Stimulated activated CD8-positive, alpha-beta memory T cell treated with anti-CD3 and anti-CD28 coated beads, Interleukin-12 subunit alpha, Interleukin-12 subunit beta, amount 100 ng/mL, for 1 hour (primary cell): Measurements from ENCODE around the gene TBC1D8.

Experiments
- DNase-seq: peaks from one replicate; pipeline ENCODE4 v3.0.0-alpha.2; 2020; ENCODE audit warnings: low read depth

Gene TBC1D8

DNA sequence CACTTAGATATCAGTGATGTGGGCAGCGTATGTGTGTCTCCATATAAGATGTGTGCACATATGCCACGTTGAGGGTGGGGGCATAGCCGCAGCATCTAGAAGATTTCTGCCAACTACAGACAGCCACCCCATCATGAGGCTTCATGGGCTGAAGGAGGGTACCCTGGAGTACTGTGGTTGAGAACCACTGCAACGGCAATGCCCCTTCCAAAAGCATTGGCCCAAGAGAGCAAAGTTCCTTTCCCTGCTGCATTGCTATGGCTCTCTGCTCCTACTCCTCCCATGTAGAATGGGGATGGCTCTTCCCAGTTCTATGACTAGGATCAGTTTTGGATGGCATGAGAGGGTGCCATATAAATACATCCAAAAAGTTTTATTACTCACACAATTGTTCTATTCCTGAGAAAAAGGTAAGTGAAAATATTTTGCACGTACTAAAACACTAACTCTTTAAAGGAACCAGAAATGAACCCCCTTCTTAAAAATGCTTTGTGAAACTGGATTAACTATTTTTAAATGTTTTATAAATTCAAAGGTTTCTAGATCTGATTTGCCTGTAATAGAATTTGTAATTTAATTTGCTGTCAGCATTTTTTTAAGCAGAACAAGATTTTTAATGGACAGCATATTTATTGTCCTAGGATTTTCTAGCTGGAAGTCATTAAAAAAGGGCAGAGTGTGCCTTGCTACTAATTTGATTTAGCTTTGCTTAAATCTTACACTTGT lies 153.5 kb downstream of the TBC1D8 start:
- DNase-seq, result no peak

GRCh38 chr2:100995309-100996075 lies 155.7 kb downstream of the TBC1D8 start:
- DNase-seq, result no peak

DNA sequence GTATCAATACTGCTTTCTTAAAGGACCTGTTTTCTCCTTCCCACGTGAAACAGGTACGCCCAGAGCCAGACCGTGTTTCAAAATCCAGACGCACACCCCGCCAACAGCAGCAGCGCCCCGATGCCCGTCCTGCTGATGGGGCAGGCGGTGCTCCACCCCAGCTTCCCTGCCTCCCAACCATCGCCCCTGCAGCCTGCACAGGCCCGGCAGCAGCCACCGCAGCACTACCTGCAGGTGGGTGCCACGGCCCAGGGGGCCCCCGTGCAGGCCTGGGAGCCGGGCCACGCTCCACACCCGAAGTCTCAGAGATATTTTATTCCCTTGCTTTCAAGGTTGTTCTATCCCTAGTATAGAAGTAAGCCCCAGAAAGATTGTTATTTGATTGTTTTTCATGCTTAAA lies 157.9 kb downstream of the TBC1D8 start:
- DNase-seq, result no peak

DNA sequence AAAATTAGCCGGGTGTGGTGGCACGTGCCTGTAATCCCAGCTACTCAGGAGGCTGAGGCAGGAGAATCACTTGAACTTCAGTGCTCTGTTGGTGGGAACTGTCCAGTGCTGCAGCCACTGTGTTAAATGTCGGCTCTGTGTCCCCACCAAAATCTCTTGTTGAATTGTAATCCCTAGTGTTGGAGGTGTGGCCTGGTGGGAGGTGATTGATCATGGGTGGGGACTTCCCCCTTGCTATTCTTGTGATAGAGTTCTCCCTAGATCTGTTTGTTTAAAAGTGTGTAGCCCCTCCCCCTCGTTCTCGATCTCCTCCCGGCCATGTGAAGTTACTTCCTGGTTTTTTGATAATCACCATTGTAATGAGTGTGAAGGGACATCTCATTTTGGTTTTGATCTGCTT lies 158.9 kb downstream of the TBC1D8 start:
- DNase-seq, result no peak

DNA sequence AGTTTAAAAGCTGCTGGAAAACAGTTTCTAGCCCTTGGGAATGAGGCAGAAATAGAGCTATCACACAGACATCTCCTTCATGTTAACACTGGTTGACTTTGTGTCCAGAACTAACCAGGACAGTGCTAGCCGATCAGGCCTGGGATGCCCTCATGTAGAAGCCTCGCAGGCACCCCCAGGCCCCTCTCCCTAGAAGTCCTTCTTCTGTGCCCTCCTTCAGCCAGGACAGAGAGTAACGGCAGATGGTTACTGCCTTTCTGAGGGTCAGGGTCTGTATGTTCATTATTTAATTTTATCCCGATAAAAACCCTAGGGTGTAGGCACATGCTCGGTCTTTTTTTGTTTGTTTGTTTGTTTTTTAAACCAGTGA lies 159.8 kb downstream of the TBC1D8 start:
- no peak for DNase-seq

GRCh38 chr2:100990650-100991403 lies 160.4 kb downstream of the TBC1D8 start:
- no peak for DNase-seq

DNA sequence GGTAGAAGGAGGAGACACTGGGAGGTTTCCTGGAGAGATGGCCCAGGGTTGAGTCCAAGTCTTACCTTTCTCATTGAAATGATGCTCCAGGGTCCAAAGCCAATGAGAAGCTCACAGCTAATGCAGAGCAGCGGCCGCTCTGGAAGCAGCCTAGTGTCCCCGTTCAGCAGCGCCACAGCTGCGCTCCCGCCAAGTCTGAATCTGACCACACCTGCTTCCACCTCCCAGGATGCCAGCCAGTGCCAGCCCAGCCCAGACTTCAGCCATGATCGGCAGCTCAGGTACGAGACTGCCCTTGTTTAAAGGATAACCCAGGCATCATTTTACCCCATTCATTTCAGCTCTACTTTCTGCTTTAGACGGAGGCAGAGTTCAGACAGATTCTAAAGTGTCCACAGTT lies 161.0 kb downstream of the TBC1D8 start:
- DNase-seq, result no peak

GRCh38 chr2:100989666-100990065 lies 161.5 kb downstream of the TBC1D8 start:
- DNase-seq, result no peak

GRCh38 chr2:100988630-100989417 lies 162.4 kb downstream of the TBC1D8 start:
- no peak for DNase-seq

GRCh38 chr2:100987974-100988373 lies 163.2 kb downstream of the TBC1D8 start:
- no peak for DNase-seq

- DNase-seq, result no peak
Measured at GRCh38 chr2:100987536-100987935, 163.6 kb downstream of the TBC1D8 start.

GRCh38 chr2:100986157-100986556 lies 165.0 kb downstream of the TBC1D8 start:
- no peak for DNase-seq

DNA sequence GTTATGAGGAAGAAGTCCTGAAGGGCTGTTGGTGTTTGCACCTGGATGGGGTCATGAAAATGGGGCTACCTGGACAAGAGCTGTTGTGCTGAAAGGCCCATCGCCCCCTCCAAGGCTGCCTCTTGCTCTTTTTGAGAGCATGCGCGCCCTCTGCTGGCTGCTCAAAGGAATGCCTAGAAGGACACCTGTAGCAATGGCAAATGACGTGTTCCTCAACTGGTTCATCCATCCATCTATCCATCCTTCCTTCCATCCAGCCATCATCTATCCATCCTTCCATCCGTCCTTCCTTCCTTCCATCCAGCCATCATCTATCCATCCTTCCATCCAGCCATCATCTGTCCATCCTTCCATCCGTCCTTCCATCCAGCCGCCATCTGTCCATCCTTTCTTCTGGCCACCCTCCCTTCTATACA lies 166.3 kb downstream of the TBC1D8 start:
- peak; percentile 64 for DNase-seq

DNA sequence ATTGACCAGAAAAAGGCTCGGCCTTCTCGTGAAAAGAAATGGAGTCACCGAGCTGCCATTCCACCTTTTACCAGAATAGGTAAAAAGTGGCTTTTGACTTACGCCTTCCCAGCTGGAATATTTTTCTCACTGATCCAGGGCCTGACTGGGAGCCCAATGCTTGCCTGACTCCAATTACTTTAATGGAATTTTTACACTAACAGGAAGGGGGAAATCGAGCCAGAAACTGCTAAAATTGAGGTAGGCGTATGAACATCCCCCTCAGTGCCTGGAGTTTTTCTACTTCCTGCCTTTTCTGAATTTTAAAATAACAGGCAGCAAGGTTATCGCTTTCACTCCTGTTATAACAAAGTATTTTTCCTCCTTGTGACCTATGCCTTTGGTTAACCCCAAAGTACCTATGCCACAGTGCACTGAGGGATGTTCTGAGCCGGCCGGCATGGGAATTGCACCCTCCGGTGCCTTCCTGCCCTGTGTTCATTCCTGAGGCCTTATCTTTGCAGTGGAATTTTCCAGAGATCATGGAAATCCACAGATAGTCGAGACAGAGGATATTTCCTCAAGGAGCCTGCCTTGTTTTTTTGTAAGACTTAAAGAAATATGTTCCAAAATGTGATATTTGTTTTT lies 167.4 kb downstream of the TBC1D8 start:
- no peak for DNase-seq

DNA sequence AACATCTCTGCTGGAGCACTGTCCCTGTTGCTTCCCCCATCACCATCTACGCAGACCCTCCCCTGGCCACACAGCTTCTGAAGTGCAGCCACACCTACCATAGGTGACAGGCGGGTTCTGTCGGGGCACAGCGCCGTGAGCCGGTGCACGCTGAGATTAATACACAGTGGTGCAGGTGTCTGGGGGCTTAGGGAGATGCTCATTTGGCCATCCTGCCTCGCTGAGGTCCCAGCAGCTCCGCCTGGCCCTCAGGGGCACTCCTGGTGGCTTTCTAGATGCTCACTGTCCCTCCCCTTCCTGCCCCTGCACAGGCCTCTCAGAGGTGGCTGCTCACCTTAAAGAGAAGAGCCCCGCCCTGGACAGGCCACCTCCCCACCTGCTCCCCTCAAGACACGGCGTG lies 168.0 kb downstream of the TBC1D8 start:
- DNase-seq, result no peak

DNA sequence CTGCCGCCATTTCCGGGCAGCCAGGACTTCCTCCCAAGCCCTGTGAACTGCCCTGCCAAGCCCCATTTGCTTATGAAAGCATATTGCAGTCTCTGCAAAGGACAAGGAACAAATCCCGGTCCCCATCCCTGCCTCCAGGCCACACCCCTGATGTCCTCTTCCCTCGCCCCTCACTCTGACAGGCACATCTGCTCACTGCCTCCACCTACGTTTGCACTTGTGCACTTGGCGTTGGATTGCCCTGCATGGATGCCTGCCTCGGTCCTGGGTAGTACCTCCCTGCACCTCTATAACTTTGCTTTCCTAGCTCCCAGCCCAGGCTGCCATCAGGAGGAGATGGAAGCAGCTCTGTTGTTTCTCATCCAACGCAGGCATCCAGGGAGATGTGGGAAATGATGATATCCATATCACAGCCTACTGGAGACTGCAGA lies 168.7 kb downstream of the TBC1D8 start:
- DNase-seq, result no peak

DNA sequence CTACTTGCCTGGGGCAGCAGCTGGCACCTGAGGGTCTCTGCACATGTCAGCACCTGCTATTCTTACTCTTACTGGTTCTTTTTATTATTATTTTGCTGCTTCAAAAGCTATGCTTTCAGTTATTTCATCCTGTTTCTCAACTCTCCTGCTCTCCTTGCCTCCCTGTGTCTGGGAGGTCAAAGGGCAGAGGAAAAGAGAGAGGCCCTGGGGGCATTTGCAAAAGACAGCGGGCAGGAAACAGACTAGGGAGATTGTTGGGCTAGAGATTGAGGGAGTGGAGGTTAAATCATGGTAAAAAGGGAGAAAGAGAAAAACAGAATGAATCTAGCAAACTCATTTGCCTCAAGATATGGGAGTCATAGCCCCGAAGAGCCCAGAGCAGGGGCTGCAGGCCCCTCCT lies 170.2 kb downstream of the TBC1D8 start:
- no peak for DNase-seq

DNA sequence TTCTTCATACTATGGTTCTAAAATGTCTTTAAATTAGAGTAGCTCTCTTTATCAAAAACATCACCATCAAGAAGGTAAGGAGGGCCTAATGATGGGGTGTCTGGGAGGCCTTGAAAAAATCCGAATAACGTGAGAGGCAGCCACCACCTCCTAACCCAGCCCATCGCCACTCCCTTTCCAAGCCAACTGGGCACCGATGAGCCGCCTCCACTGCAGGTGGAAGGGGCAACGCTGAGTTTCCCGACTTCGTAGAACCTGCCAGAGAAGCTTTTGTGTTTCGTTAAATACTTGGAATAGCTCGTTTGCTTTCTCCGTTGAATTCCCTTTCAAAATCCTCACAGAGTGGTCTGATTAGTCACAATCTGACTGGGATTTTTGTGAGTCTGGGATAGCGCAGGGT lies 171.1 kb downstream of the TBC1D8 start:
- DNase-seq, result no peak

DNA sequence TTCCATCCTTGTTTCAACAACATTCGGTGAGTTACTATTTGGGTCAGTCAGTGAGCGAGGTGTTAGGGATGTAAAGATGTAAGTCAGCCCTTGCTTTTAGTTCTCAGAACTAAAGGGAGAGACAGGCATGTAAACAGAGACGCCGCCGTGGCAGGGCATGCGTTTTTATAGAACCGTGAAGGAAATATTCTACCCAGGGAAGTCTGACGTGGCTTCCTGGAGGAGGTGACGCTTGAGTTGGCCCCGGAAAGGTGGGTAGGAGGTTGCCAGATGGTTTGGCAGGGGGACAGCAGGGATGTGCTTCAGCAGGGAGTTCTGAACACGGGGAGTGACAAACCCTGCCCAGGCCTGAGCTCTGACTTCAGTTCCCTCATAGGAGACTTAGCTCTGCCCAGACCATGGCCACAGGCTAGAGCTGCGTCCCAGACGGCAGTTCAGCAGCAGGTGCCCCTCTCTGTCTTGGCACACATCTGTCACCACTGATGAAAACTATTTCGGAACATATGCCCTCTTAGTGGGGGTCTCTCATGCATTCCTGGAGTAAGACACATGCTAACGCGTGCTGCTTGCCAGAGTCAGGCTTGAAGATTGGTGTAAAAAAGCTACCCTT lies 172.5 kb downstream of the TBC1D8 start:
- DNase-seq, result no peak

DNA sequence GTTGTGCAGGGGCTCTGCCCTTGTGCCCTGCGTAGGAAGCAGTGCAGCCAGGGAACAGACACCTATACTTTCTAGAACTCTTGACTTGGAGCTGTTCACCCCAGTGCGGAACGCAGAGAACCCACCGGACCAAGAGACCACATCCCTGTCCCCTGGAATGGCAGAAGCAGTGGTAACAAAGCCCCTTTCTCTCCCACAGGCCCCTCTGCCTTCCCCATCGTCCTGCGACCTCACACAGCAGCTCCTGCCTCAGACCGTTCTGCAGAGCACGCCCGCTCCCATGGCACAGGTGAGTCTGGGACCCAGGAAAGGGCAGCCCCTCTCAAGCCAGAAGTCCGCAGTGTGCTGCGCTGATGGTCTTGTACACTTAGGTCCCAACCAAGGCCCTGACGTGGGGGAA lies 173.7 kb downstream of the TBC1D8 start:
- DNase-seq, result no peak
